Mesenchymal stem cell (in vitro differentiated cells and primary cell): ENCODE data around the gene PLCH2.
A peak's percentile ranks its signal among the peaks of the same experiment; 100 is the strongest.

Experiments
- DNase-seq: peaks from one replicate; pipeline ENCODE4 v3.0.0-alpha.2; 2013
- H2AFZ ChIP-seq: one replicate; pipeline ENCODE4 v1.6.1; 2013; ENCODE audit warnings: low read depth, mild to moderate bottlenecking, control low read depth, inconsistent platforms, low read length, moderate library complexity
- H2AK5ac ChIP-seq: 2 replicates; pipeline ENCODE4 v1.6.1; 2013; ENCODE audit warnings: low read length, moderate library complexity, mild to moderate bottlenecking, inconsistent platforms; ENCODE audit not compliant: severe bottlenecking
- H2BK120ac ChIP-seq: one replicate; pipeline ENCODE4 v1.6.1; 2013; ENCODE audit warnings: low read depth, mild to moderate bottlenecking, inconsistent platforms, low read length, moderate library complexity
- H2BK12ac ChIP-seq, 2 experiments: one replicate each; pipeline ENCODE4 v1.6.1; 2013; ENCODE audit warnings: inconsistent platforms in 2 of 2, low read length in 2 of 2, mild to moderate bottlenecking in 2 of 2, moderate library complexity in 2 of 2, control low read depth in 1 of 2
- H2BK15ac ChIP-seq: one replicate; pipeline ENCODE4 v1.6.1; 2013; ENCODE audit warnings: mild to moderate bottlenecking, low read depth, inconsistent platforms; ENCODE audit not compliant: poor library complexity, severe bottlenecking
- H2BK5ac ChIP-seq: 2 replicates; pipeline ENCODE4 v1.6.1; 2013; ENCODE audit warnings: low read depth, mild to moderate bottlenecking, low read length, control low read depth, inconsistent platforms; ENCODE audit not compliant: poor library complexity, severe bottlenecking
- H3K14ac ChIP-seq, 2 experiments: one replicate each; pipeline ENCODE4 v1.6.1; 2013; ENCODE audit warnings: inconsistent platforms in 2 of 2, low read length in 2 of 2, control low read depth in 1 of 2, mild to moderate bottlenecking in 1 of 2, moderate library complexity in 1 of 2
- H3K18ac ChIP-seq, 2 experiments: one replicate each; pipeline ENCODE4 v1.6.1; 2013; ENCODE audit warnings: inconsistent platforms in 2 of 2, low read length in 2 of 2, control low read depth in 1 of 2, low read depth in 1 of 2, mild to moderate bottlenecking in 1 of 2
- H3K23ac ChIP-seq, 2 experiments: one replicate each; pipeline ENCODE4 v1.6.1; 2013; ENCODE audit warnings: inconsistent platforms in 2 of 2, low read length in 2 of 2, mild to moderate bottlenecking in 2 of 2, moderate library complexity in 2 of 2, control low read depth in 1 of 2
- H3K27ac ChIP-seq: 2 replicates; pipeline ENCODE4 v1.5.1; 2013; ENCODE audit warnings: mild to moderate bottlenecking, moderate library complexity, low read length, control low read depth, inconsistent platforms; ENCODE audit not compliant: poor library complexity, severe bottlenecking
- H3K27me3 ChIP-seq, 2 experiments: 2 replicates each; pipeline versions ENCODE4 v1.6.1 to v1.7.0; 2013; ENCODE audit warnings: low read length in 2 of 2, mild to moderate bottlenecking in 2 of 2, moderate library complexity in 2 of 2, control low read depth in 1 of 2, inconsistent platforms in 1 of 2; ENCODE audit not compliant: control insufficient read depth in 1 of 2, insufficient read depth in 1 of 2
- H3K36me3 ChIP-seq, 2 experiments: 2 replicates each; pipeline versions ENCODE4 v1.6.1 to v1.7.0; 2013; ENCODE audit warnings: low read length in 2 of 2, control low read depth in 1 of 2, inconsistent platforms in 1 of 2, low read depth in 1 of 2, mild to moderate bottlenecking in 1 of 2; ENCODE audit not compliant: insufficient read depth in 2 of 2, control insufficient read depth in 1 of 2
- H3K4ac ChIP-seq, 2 experiments: one replicate each; pipeline ENCODE4 v1.6.1; 2013; ENCODE audit warnings: inconsistent platforms in 2 of 2, low read length in 2 of 2, mild to moderate bottlenecking in 2 of 2, moderate library complexity in 2 of 2, control low read depth in 1 of 2, low read depth in 1 of 2
- H3K4me1 ChIP-seq: 2 replicates; pipeline ENCODE4 v1.6.1; 2013; ENCODE audit warnings: low read depth, low read length, control low read depth; ENCODE audit not compliant: control insufficient read depth, insufficient read depth
- H3K4me2 ChIP-seq: 2 replicates; pipeline ENCODE4 v1.6.1; 2013; ENCODE audit warnings: low read length, mild to moderate bottlenecking, inconsistent platforms; ENCODE audit not compliant: poor library complexity, severe bottlenecking
- H3K4me3 ChIP-seq, 2 experiments: 2 replicates each; pipeline versions ENCODE4 v1.5.1 to v1.7.0; 2013; ENCODE audit warnings: low read length in 2 of 2, mild to moderate bottlenecking in 2 of 2, control low read depth in 1 of 2, low read depth in 1 of 2; ENCODE audit not compliant: insufficient read depth in 1 of 2
- H3K79me1 ChIP-seq: replicated peaks from 2 replicates; pipeline ENCODE4 v1.6.1; 2013; ENCODE audit warnings: mild to moderate bottlenecking, control low read depth, low read length, inconsistent platforms; ENCODE audit not compliant: poor library complexity, severe bottlenecking
- H3K9ac ChIP-seq: 2 replicates; pipeline ENCODE4 v1.7.0; 2013; ENCODE audit warnings: mild to moderate bottlenecking, low read length, moderate library complexity
- H3K9me3 ChIP-seq: 2 replicates; pipeline ENCODE4 v1.7.0; 2013; ENCODE audit warnings: mild to moderate bottlenecking, low read length; ENCODE audit not compliant: control insufficient read depth
- H4K8ac ChIP-seq: one replicate; pipeline ENCODE4 v1.6.1; 2013; ENCODE audit warnings: inconsistent platforms, mild to moderate bottlenecking, low read length, moderate library complexity
- H4K91ac ChIP-seq: one replicate; pipeline ENCODE4 v1.6.1; 2013; ENCODE audit warnings: mild to moderate bottlenecking, low read length, inconsistent platforms
- WGBS: methylation state at CpG from one replicate; pipeline ENCODE4 v1.1.7; 2013; ENCODE audit warnings: mixed read lengths; 5-methylcytosine and 5-hydroxymethylcytosine counted together

PLCH2 gene

GRCh38 chr1:2428490-2428889 lies 47.6 kb upstream of the PLCH2 start:
- H2BK120ac ChIP-seq = no peak overlapping the region
- no peak overlapping the region for H2AK5ac ChIP-seq
- H3K27me3 ChIP-seq = peaks cover 9 to 81% of the 10 kb centered on the region in 2 experiments
- H3K79me1 ChIP-seq = no peaks in the 10 kb centered on the region
- no peak overlapping the region for H3K4me3 ChIP-seq
- no peak overlapping the region for H3K27ac ChIP-seq
- H3K18ac ChIP-seq = no peak overlapping the region
- peaks cover 0 to 5% of the 10 kb centered on the region in 2 experiments for H3K36me3 ChIP-seq
- 93% methylated on average over 28 of the region's 28 CpGs for WGBS
- no peaks in the 10 kb centered on the region for H3K9me3 ChIP-seq
- no peak overlapping the region for H3K4me2 ChIP-seq
- H3K4ac ChIP-seq = no peak overlapping the region
- no peak overlapping the region for H3K14ac ChIP-seq
- H3K9ac ChIP-seq = no peak overlapping the region
- no peak overlapping the region for H3K23ac ChIP-seq
- no peak overlapping the region for H2BK5ac ChIP-seq
- no peak overlapping the region for H2BK12ac ChIP-seq
- H4K8ac ChIP-seq = no peak overlapping the region
- peak overlapping the region; percentile 52 for H4K91ac ChIP-seq
- no peak overlapping the region for H2BK15ac ChIP-seq
- no peak overlapping the region for H2AFZ ChIP-seq
- DNase-seq = no peak
- no peaks in the 10 kb centered on the region for H3K4me1 ChIP-seq

GRCh38 chr1:2429780-2430591 lies 46.1 kb upstream of the PLCH2 start:
- no peak for DNase-seq
- WGBS = 81% methylated on average over 20 of the region's 20 CpGs

GRCh38 chr1:2430592-2430973 lies 45.5 kb upstream of the PLCH2 start:
- Histone ChIP-seq H3K36me3 (peaks cover 0 to 5% of the 10 kb centered on the region in 2 experiments), H3K4me3 (no peak overlapping the region), H4K91ac (no peak overlapping the region), H3K4ac (no peak overlapping the region), H4K8ac (no peak overlapping the region), H2BK15ac (no peak overlapping the region), H3K9ac (no peak overlapping the region), H3K4me2 (no peak overlapping the region), H3K27me3 (peaks cover 23 to 89% of the 10 kb centered on the region in 2 experiments), H3K27ac (no peak overlapping the region), H2AFZ (no peak overlapping the region), H3K4me1 (no peaks in the 10 kb centered on the region), H2BK5ac (no peak overlapping the region), H3K23ac (no peak overlapping the region), H2BK12ac (no peak overlapping the region), H3K79me1 (no peaks in the 10 kb centered on the region), H3K9me3 (no peaks in the 10 kb centered on the region), H3K18ac (no peak overlapping the region), H2BK120ac (no peak overlapping the region), H3K14ac (no peak overlapping the region), H2AK5ac (no peak overlapping the region)
- WGBS = 90% methylated on average over 10 of the region's 10 CpGs
- no peak for DNase-seq

More at GRCh38 chr1:2429780-2430591, 46.1 kb upstream of the PLCH2 start:
- Histone ChIP-seq H2BK5ac (no peak overlapping the region), H3K4me3 (no peak overlapping the region), H3K27me3 (peaks cover 22 to 89% of the 10 kb centered on the region in 2 experiments), H3K4ac (no peak overlapping the region), H3K27ac (no peak overlapping the region), H3K36me3 (peaks cover 0 to 5% of the 10 kb centered on the region in 2 experiments), H3K18ac (no peak overlapping the region), H2AK5ac (no peak overlapping the region), H3K9me3 (no peaks in the 10 kb centered on the region), H2BK15ac (no peak overlapping the region), H2AFZ (no peak overlapping the region), H4K91ac (no peak overlapping the region), H4K8ac (no peak overlapping the region), H3K14ac (no peak overlapping the region), H3K4me2 (no peak overlapping the region), H3K4me1 (no peaks in the 10 kb centered on the region), H2BK120ac (no peak overlapping the region), H2BK12ac (no peak overlapping the region), H3K79me1 (no peaks in the 10 kb centered on the region), H3K23ac (no peak overlapping the region), H3K9ac (no peak overlapping the region)

DNA sequence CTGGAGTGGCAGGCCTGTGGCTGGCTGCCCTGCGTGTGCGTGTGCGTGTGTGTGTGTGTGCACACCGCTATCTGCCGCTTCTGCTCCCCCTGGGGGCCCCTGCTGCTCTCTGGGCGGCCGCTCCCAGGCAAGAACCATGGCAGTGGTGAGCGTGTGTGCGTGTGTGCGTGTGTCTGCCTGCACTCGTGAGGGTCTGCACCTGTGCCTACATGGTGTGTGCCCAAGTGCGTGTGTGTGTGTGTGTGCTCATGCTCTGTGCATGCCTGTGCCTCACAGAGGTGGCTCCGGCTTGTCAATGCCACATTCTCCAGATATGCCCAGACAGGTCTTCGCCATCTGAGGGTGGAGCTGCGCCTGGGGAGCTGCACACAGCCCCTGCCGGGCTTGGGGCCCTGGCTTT lies 45.0 kb upstream of the PLCH2 start:
- H3K14ac ChIP-seq = no peak overlapping the region
- DNase-seq = no peak
- no peak overlapping the region for H2BK120ac ChIP-seq
- H4K91ac ChIP-seq = no peak overlapping the region
- H3K4ac ChIP-seq = no peak overlapping the region
- peaks cover 23 to 87% of the 10 kb centered on the region in 2 experiments for H3K27me3 ChIP-seq
- H2BK15ac ChIP-seq = no peak overlapping the region
- H2BK5ac ChIP-seq = no peak overlapping the region
- no peaks in the 10 kb centered on the region for H3K79me1 ChIP-seq
- 87% methylated on average over 16 of the region's 16 CpGs for WGBS
- H3K4me1 ChIP-seq = no peaks in the 10 kb centered on the region
- no peak overlapping the region for H3K9ac ChIP-seq
- H3K18ac ChIP-seq = no peak overlapping the region
- H3K9me3 ChIP-seq = no peaks in the 10 kb centered on the region
- H3K4me2 ChIP-seq = no peak overlapping the region
- no peak overlapping the region for H2AFZ ChIP-seq
- peaks cover 0 to 5% of the 10 kb centered on the region in 2 experiments for H3K36me3 ChIP-seq
- H4K8ac ChIP-seq = no peak overlapping the region
- H3K23ac ChIP-seq = no peak overlapping the region
- H3K27ac ChIP-seq = no peak overlapping the region
- no peak overlapping the region for H2BK12ac ChIP-seq
- no peak overlapping the region for H3K4me3 ChIP-seq
- no peak overlapping the region for H2AK5ac ChIP-seq
